Activated CD8-positive, alpha-beta T cell treated with anti-CD3 and anti-CD28 coated beads, Interleukin-2, amount 10 ng/mL, durations not matched to agents 7 days and 5 days (primary cell): Measurements from ENCODE around the gene SCAPER. TPM values are rescaled to one million over a fixed set of nuclear protein-coding genes. Genes with fewer than 3 reads are reported as not detected.
"Not testable (repeated sequence)": the region's sequence is repeated elsewhere in the genome, so short reads cannot be mapped to it uniquely, and the experiment has no call there.

Experiments
- ATAC-seq: fragments of 150-1000 bp; cut with Tn5 transposase; one replicate; pipeline ENCODE4 v1.10.0; 2021; ENCODE audit warnings: moderate library complexity
- CTCF ChIA-PET: fragments of 350-600 bp; sonication (Branson Sonifier 250); formaldehyde crosslinking; loops from one replicate; lab custom pipeline; 2021; ENCODE audit warnings: antibody characterized with exemption; lab: Charles Lee
- POLR2A ChIA-PET: fragments of 350-600 bp; sonication (Branson Sonifier 250); formaldehyde crosslinking; loops from one replicate; lab custom pipeline; 2021; ENCODE audit warnings: antibody characterized with exemption; lab: Charles Lee
- DNase-seq: peaks from one replicate; pipeline ENCODE4 v3.0.0-alpha.2; 2020
- H3K27ac Mint-ChIP-seq: one replicate; pipeline ENCODE4 v1.8.0; 2021; ENCODE audit warnings: mild to moderate bottlenecking, mixed read lengths
- H3K27me3 Mint-ChIP-seq: one replicate; pipeline ENCODE4 v1.8.0; 2021; ENCODE audit warnings: low read depth, mixed read lengths
- H3K36me3 Mint-ChIP-seq: one replicate; pipeline ENCODE4 v1.8.0; 2021; ENCODE audit warnings: low read depth, mixed read lengths
- H3K4me1 Mint-ChIP-seq: one replicate; pipeline ENCODE4 v1.8.0; 2021; ENCODE audit warnings: low read depth, mixed read lengths
- H3K4me3 Mint-ChIP-seq: one replicate; pipeline ENCODE4 v1.8.0; 2021; ENCODE audit warnings: mild to moderate bottlenecking, mixed read lengths
- H3K9me3 Mint-ChIP-seq: one replicate; pipeline ENCODE4 v1.8.0; 2022; ENCODE audit warnings: mixed read lengths; ENCODE audit not compliant: insufficient read depth
- total RNA-seq, 2 experiments: library from RNA; stranded (reverse); gene quantifications; one replicate each; pipeline ENCODE4 v1.2.3, GENCODE V29; 2021

SCAPER gene
- total RNA-seq, 2 experiments from 2014 or later, result 29.0 to 32.2 TPM

DNA sequence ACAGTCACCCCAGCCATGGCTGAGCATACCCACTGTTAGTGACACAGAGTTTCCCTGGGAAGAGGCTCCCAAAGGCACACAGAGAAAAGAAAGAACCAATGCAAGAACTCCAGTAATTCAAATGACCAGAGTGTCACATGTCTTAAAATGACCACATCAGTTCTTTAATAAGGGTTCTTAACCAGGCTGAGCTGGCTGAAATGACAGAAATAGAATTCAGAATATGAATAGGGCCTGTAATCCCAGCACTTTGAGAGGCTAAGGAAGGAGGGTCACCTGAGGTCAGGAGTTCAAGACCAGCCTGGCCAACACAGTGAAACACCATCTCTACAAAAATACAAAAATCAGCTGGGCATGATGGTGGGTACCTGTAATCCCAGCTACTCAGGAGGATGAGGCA is 54.8 kb downstream of the SCAPER start:
- CTCF ChIA-PET, POLR2A ChIA-PET, DNase-seq, H3K4me3 Mint-ChIP-seq, H3K27me3 Mint-ChIP-seq, ATAC-seq, H3K27ac Mint-ChIP-seq, H3K4me1 Mint-ChIP-seq: not testable (repeated sequence)
- peaks cover 64% of the 10 kb centered on the region for H3K36me3 Mint-ChIP-seq
- H3K9me3 Mint-ChIP-seq, result peaks cover 29% of the 10 kb centered on the region

DNA sequence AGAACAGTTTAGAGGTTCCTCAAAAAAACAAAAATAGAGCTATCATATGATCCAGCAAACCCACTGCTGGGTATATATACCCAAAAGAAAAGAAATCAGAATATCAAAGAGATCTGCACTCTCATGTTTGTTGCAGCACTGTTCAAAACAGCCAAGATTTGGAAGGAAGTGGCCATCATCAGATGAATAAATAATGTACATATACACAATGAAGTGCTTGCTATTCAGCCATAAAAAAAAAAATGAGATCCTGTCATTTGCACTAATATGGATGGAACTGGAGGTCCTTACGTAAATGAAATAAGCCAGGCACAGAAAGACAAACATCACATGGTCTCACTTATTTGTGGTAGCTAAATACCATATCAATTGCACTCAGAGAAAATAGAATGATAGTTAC is 58.4 kb downstream of the SCAPER start:
- Mint-ChIP-seq H3K9me3 (peaks cover 11% of the 10 kb centered on the region), H3K4me3 (no peak overlapping the region), H3K4me1 (no peaks in the 10 kb centered on the region), H3K27ac (no peak overlapping the region), H3K27me3 (no peaks in the 10 kb centered on the region), H3K36me3 (peaks cover 31% of the 10 kb centered on the region)
- ATAC-seq, result no peak
- ChIA-PET CTCF (interaction anchor here (0.7 kb wide), 1 partner anchor 19 kb away, joined by 3 read pairs; no protein-coding TSS in a partner anchor), POLR2A (no interaction called here)
- no peak for DNase-seq

DNA sequence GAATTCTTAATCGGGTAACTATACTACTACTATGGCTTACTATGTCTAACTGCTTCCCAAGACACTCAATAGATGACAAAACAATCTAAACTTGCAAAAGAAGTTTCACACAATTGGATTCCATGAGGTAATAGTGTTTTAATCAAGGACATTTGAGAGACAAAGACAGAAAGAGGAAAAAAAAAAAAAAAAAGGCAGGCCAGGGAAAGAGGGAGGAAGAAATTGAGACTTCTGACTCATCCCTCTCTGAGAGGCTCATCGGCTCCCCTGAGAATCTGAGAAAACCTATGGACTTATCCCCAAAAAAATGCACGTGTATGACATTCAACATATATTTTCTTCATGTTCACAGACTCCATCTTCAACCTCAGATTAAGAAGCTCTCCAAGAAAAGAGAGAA is 61.0 kb downstream of the SCAPER start:
- no peak overlapping the region for H3K27ac Mint-ChIP-seq

DNA sequence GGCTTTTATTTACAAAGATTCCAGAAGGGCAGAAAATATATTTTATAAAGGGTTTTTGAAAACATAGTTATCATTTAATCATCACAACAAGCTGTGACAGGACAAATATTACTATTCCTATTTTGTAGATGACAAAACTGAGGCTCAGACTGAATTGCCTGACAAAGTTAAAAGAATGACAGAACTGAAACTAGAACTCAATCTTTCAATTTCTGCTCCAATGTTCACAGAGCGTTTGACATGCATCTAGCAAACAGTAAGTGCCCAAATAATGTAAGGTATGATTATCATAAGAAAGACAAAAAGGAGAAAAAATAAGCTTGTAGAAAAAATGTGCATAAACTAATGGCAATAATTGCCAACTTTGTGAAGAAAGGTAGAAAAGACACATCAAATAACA is 61.9 kb downstream of the SCAPER start:
- ChIA-PET POLR2A (no interaction called here), CTCF (no interaction called here)
- Mint-ChIP-seq H3K4me3 (no peak overlapping the region), H3K36me3 (peaks cover 9% of the 10 kb centered on the region), H3K27me3 (no peaks in the 10 kb centered on the region), H3K9me3 (no peaks in the 10 kb centered on the region), H3K4me1 (no peaks in the 10 kb centered on the region), H3K27ac (no peak overlapping the region)
- DNase-seq (no peak), ATAC-seq (no peak)

More for the DNA sequence above, 61.0 kb downstream of the SCAPER start:
- H3K4me1 Mint-ChIP-seq, result no peaks in the 10 kb centered on the region
- ChIA-PET CTCF (no interaction called here), POLR2A (no interaction called here)
- no peak for ATAC-seq
- no peaks in the 10 kb centered on the region for H3K9me3 Mint-ChIP-seq
- DNase-seq, result no peak
- peaks cover 7% of the 10 kb centered on the region for H3K36me3 Mint-ChIP-seq
- no peaks in the 10 kb centered on the region for H3K27me3 Mint-ChIP-seq
- H3K4me3 Mint-ChIP-seq, result no peak overlapping the region

DNA sequence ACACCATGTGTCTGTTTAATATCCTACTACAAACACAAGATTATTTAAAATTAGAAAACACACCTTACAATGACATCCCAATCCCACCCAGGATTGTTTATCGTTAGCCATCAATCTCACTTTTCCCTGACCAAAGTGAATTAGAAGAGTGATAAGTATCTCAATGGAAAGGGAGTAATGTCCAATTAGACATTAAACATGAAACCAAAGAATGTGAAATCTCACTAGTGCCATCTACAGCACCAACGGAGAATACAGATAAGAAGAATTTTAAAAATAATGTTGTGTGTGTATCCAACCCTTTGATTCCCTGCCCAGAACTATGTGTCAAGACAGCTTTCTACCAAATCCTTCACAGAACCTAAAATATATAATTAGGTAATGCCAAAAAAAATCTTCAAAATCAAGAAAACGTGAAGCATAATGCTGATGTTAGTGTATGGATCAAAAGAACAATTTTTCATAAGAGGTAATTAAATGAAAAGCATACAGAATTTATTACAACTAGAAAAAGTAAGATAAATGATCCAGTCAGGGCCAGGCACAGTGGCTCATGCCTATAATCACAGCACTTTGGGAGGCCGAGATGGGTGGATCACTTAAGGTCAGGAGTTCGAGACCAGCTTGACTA is 64.2 kb downstream of the SCAPER start:
- CTCF ChIA-PET, result no interaction called here

DNA sequence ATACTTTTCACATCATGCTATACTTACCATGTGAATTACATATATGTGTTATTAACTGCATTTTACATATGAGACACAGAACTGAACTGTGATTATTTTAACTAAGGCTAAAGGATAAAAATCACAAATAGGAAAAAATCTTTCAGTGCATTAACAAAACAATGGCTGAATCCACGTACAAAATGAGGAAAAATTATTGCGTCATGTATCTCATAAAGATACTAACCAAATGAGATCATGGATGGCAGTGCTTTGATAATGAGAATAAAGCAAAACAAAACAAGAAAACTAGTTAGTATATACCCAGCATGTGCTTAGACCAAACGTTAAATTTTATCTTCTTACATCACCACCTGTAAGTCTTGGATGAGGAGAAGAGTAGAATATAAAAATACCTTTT is 66.0 kb downstream of the SCAPER start:
- Mint-ChIP-seq H3K27ac (no peak overlapping the region), H3K36me3 (peaks cover 12% of the 10 kb centered on the region), H3K9me3 (peaks cover 7% of the 10 kb centered on the region), H3K4me3 (no peak overlapping the region), H3K4me1 (no peaks in the 10 kb centered on the region), H3K27me3 (no peaks in the 10 kb centered on the region)
- CTCF ChIA-PET, result no interaction called here
- POLR2A ChIA-PET, result no interaction called here
- no peak for DNase-seq
- no peak for ATAC-seq

More for the DNA sequence above, 64.2 kb downstream of the SCAPER start:
- H3K4me3 Mint-ChIP-seq, result no peak overlapping the region
- no peaks in the 10 kb centered on the region for H3K4me1 Mint-ChIP-seq
- peaks cover 9% of the 10 kb centered on the region for H3K36me3 Mint-ChIP-seq
- no peaks in the 10 kb centered on the region for H3K27me3 Mint-ChIP-seq
- H3K9me3 Mint-ChIP-seq, result no peaks in the 10 kb centered on the region
- POLR2A ChIA-PET, result no interaction called here
- H3K27ac Mint-ChIP-seq, result no peak overlapping the region
- DNase-seq (no peak), ATAC-seq (no peak)

DNA sequence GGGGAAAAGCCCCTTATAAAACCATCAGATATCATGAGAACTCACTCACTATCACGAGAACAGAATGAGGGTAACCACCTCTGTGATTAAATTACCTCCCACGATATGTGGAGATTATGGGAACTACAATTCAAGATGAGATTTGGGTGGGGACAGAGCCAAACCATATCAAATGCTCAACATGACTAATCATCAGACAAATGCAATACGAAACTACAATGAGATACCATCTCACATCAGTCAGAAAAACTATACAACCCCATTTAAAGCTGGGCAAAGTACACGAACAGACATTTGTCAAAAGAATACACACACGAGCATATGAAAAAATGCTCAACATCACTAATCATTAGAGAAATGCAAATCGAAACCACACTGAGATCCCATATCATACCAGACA is 67.7 kb downstream of the SCAPER start:
- Mint-ChIP-seq H3K4me1 (no peaks in the 10 kb centered on the region), H3K9me3 (peaks cover 14% of the 10 kb centered on the region), H3K4me3 (no peak overlapping the region), H3K27ac (no peak overlapping the region), H3K36me3 (peaks cover 22% of the 10 kb centered on the region), H3K27me3 (no peaks in the 10 kb centered on the region)
- ChIA-PET POLR2A (no interaction called here), CTCF (no interaction called here)
- DNase-seq, result no peak
- ATAC-seq, result no peak

DNA sequence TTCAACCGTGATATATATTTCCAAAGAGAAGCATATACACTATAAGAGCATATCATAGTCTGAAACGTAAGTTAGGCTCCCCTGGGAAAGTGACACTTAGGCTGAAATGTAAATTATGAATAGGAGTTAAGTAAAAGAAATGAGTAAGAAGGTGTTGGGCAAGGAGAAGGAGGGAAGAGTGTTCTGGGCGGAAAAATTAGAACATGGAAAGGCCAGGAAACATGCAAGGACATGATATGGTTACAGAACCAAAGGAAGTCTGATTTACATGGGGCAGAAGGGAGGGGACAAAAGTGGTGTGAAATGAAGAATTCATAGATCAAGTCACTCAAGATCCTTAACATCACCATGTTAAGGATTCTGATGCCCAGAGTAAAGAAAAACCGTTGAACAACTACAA is 75.2 kb downstream of the SCAPER start:
- POLR2A ChIA-PET, result no interaction called here
- peaks cover 14% of the 10 kb centered on the region for H3K9me3 Mint-ChIP-seq
- ATAC-seq (no peak), DNase-seq (no peak)
- H3K27me3 Mint-ChIP-seq, result no peaks in the 10 kb centered on the region
- H3K4me1 Mint-ChIP-seq, result peaks cover 3% of the 10 kb centered on the region
- H3K27ac Mint-ChIP-seq, result no peak overlapping the region
- CTCF ChIA-PET, result no interaction called here
- no peak overlapping the region for H3K4me3 Mint-ChIP-seq
- peaks cover 19% of the 10 kb centered on the region for H3K36me3 Mint-ChIP-seq

DNA sequence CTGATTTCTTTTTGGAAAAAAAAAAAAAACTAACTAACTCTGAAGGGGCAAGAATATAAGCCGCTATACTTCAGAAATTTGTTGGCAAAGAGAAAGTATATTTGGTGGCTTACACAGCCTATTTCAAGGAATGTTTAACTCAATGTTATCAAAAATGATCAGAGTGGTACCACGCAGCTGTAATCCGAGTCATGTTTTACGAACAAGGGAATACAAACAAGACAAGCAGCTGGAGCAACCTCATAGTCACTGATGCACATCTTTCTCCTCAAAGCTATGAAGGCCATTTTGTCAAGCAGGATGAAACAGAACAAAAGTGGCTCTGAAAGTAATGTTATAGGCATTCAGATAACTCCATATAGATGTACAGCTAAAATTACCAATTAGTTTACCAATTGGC is 81.2 kb downstream of the SCAPER start:
- no peak for ATAC-seq
- H3K4me1 Mint-ChIP-seq, result peaks cover 12% of the 10 kb centered on the region

DNA sequence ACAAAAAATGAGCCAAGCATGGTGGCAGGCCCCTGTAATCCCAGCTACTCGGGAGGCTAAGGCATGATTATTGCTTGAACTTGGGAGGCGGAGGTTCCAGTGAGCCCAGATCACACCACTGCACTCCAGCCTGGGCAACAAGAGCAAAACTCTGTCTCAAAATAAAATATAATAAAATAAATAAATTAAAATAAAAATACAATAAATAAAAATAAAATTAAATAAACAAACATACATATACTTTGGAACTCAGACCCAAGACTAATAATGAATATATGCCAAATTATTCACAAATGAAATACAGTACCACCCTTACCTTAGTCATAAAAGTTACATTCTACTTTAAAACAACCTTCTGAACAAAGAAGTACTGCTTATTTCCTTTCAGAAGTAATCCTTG is 81.8 kb downstream of the SCAPER start:
- POLR2A ChIA-PET, result interaction anchor here (0.6 kb wide), 1 partner anchor 849 kb away, joined by 3 read pairs; no protein-coding TSS in a partner anchor
- Mint-ChIP-seq H3K4me1 (peaks cover 15% of the 10 kb centered on the region), H3K36me3 (peaks cover 10% of the 10 kb centered on the region), H3K9me3 (no peaks in the 10 kb centered on the region), H3K4me3 (no peak overlapping the region), H3K27me3 (no peaks in the 10 kb centered on the region), H3K27ac (no peak overlapping the region)
- CTCF ChIA-PET, result interaction anchor here (1.0 kb wide), 2 partner anchors 37 to 43 kb away, joined by 3 read pairs; no protein-coding TSS in a partner anchor
- DNase-seq (no peak), ATAC-seq (no peak)

More for the DNA sequence above, 81.2 kb downstream of the SCAPER start:
- Mint-ChIP-seq H3K4me3 (no peak overlapping the region), H3K9me3 (no peaks in the 10 kb centered on the region), H3K27me3 (no peaks in the 10 kb centered on the region), H3K27ac (no peak overlapping the region), H3K36me3 (peaks cover 12% of the 10 kb centered on the region)
- POLR2A ChIA-PET, result no interaction called here
- CTCF ChIA-PET, result interaction anchor here (1.0 kb wide), 2 partner anchors 37 to 42 kb away, joined by 3 read pairs; no protein-coding TSS in a partner anchor
- DNase-seq, result no peak

DNA sequence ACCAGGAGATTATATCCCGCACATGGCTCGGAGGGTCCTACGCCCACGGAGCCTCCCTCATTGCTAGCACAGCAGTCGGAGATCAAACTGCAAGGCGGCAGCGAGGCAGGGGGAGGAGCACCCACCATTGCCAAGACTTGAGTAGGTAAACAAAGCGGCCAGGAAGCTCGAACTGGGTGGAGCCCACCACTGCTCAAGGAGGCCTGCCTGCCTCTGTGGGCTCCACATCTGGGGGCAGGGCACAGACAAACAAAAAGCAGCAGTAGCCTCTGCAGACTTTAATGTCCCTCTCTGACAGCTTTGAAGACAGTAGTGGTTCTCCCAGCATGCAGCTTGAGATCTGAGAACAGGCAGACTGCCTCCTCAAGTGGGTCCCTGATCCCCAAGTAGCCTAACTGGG is 86.2 kb downstream of the SCAPER start:
- POLR2A ChIA-PET, H3K27me3 Mint-ChIP-seq, DNase-seq, H3K4me3 Mint-ChIP-seq, H3K9me3 Mint-ChIP-seq, CTCF ChIA-PET, ATAC-seq, H3K27ac Mint-ChIP-seq: not testable (repeated sequence)
- Mint-ChIP-seq H3K4me1 (peaks cover 13% of the 10 kb centered on the region), H3K36me3 (peaks cover 13% of the 10 kb centered on the region)

DNA sequence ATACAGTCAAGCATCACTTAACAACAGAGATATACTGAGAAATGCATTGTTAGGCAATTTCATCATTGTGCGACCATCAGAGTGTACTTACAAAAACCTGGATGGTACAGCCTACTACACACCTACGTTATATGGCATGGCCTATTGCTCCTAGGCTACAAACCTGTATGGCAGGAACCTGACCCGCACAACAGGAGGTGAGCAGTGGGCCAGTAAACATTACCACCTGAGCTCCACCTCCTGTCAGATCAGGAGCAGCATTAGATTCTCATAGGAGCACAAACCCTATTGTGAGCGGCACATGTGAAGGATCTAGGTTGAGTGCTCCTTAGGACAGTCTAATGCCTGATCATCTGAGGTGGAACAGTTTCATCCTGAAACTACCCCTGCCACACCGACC is 89.7 kb downstream of the SCAPER start:
- ChIA-PET CTCF (no interaction called here), POLR2A (no interaction called here)

More for the DNA sequence above, 89.7 kb downstream of the SCAPER start:
- Mint-ChIP-seq H3K27me3 (no peaks in the 10 kb centered on the region), H3K9me3 (peaks cover 6% of the 10 kb centered on the region), H3K27ac (no peak overlapping the region), H3K4me1 (peaks cover 13% of the 10 kb centered on the region), H3K4me3 (no peak overlapping the region), H3K36me3 (peaks cover 13% of the 10 kb centered on the region)
- DNase-seq (no peak), ATAC-seq (no peak)
